OCI-LY3 (cell line): ENCODE data around the gene PARP12.

Experiments
- CTCF ChIP-seq: fragments of 200-600, 300-600 bp; sonication (generic); IDR thresholded peaks from 2 replicates; pipeline ENCODE4 v1.5.1; 2014; ENCODE audit warnings: antibody characterized with exemption, low read length, low read depth
- EZH2phosphoT487 ChIP-seq: fragments of 200-600 bp; shearing (Covaris generic); IDR thresholded peaks from 2 replicates; pipeline ENCODE4 v1.6.1; 2018; ENCODE audit warnings: antibody characterized with exemption, mixed run types, low read depth

- no peak for TF ChIP-seq CTCF
- TF ChIP-seq EZH2phosphoT487: no peak
Observed at GRCh38 chr7:139976055-139976837, 86.5 kb downstream of the PARP12 start.
